Keratinocyte (primary cell): ENCODE data around the gene SERPINB1. TPM values are rescaled to one million over a fixed set of nuclear protein-coding genes. Genes with fewer than 3 reads are reported as not detected.
"Not testable (repeated sequence)": the region's sequence is repeated elsewhere in the genome, so short reads cannot be mapped to it uniquely, and the experiment has no call there.

ENCODE experiments used
- DNase-seq: peaks from one replicate; pipeline ENCODE4 v3.0.0-alpha.2; 2011; ENCODE audit warnings: low read depth, missing footprints, low spot score
- FAIRE-seq: peaks from 2 replicates; lab custom pipeline; 2011; peaks lifted over from hg19 to GRCh38; lab: Jason Lieb, UNC
- H2AFZ ChIP-seq: 2 replicates; pipeline ENCODE4 v1.6.0; 2012; ENCODE audit warnings: low read length, control low read depth, inconsistent platforms; ENCODE audit not compliant: control insufficient read depth
- H3K27ac ChIP-seq: 2 replicates; pipeline ENCODE4 v1.5.1; 2011; ENCODE audit warnings: low read length; ENCODE audit not compliant: control insufficient read depth, insufficient read depth
- H3K27me3 ChIP-seq: 3 replicates; pipeline ENCODE4 v1.6.0; 2011; ENCODE audit warnings: low read length; ENCODE audit not compliant: control insufficient read depth, insufficient read depth; ENCODE audit errors: extremely low read depth
- H3K36me3 ChIP-seq, 2 experiments: 2 replicates in 1 of 2; 3 replicates in 1 of 2; pipeline ENCODE4 v1.5.1; 2011; ENCODE audit warnings: low read length in 2 of 2, mild to moderate bottlenecking in 1 of 2; ENCODE audit not compliant: control insufficient read depth in 2 of 2, insufficient read depth in 2 of 2; ENCODE audit errors: extremely low read depth in 1 of 2
- H3K4me1 ChIP-seq: 3 replicates; pipeline ENCODE4 v1.5.1; 2011; ENCODE audit warnings: low read length; ENCODE audit not compliant: control insufficient read depth, insufficient read depth; ENCODE audit errors: extremely low read depth
- H3K4me2 ChIP-seq: 3 replicates; pipeline ENCODE4 v1.6.0; 2011; ENCODE audit warnings: low read depth, low read length; ENCODE audit not compliant: control insufficient read depth, insufficient read depth; ENCODE audit errors: extremely low read depth
- H3K4me3 ChIP-seq, 3 experiments: fragments of 200-600 bp in 1 of 3; sonication (generic) in 1 of 3; 2 replicates in 2 of 3; 3 replicates in 1 of 3; pipeline ENCODE4 v1.5.1; 2011 to 2016; ENCODE audit warnings: low read length in 3 of 3, mild to moderate bottlenecking in 3 of 3, control low read depth in 2 of 3, inconsistent platforms in 1 of 3, low read depth in 1 of 3, mixed read lengths in 1 of 3, mixed run types in 1 of 3, moderate library complexity in 1 of 3; ENCODE audit not compliant: control insufficient read depth in 2 of 3, insufficient read depth in 2 of 3; ENCODE audit errors: extremely low read depth in 1 of 3
- H3K79me2 ChIP-seq: 2 replicates; pipeline ENCODE4 v1.6.0; 2012; ENCODE audit warnings: low read length; ENCODE audit not compliant: control insufficient read depth, insufficient read depth
- H3K9ac ChIP-seq: 3 replicates; pipeline ENCODE4 v1.6.0; 2011; ENCODE audit warnings: low read length; ENCODE audit not compliant: control insufficient read depth, insufficient read depth; ENCODE audit errors: extremely low read depth
- H3K9me1 ChIP-seq: 3 replicates; pipeline ENCODE4 v1.6.0; 2011; ENCODE audit warnings: low read length; ENCODE audit not compliant: control insufficient read depth, insufficient read depth; ENCODE audit errors: extremely low read depth
- H3K9me3 ChIP-seq: 2 replicates; pipeline ENCODE4 v1.5.1; 2012; ENCODE audit warnings: low read depth, low read length; ENCODE audit not compliant: control insufficient read depth
- H4K20me1 ChIP-seq: 3 replicates; pipeline ENCODE4 v1.6.0; 2011; ENCODE audit warnings: low read length; ENCODE audit not compliant: control insufficient read depth, insufficient read depth; ENCODE audit errors: extremely low read depth
- CTCF ChIP-seq, 3 experiments: IDR thresholded peaks in 1 of 3; conservative IDR thresholded peaks in 1 of 3; optimal IDR thresholded peaks in 1 of 3; 2 replicates in 2 of 3; 3 replicates in 1 of 3; pipeline versions ENCODE3 to v1.5.1; 2011; ENCODE audit warnings: low read length in 3 of 3, mild to moderate bottlenecking in 3 of 3, moderate library complexity in 2 of 3, control low read depth in 1 of 3, inconsistent platforms in 1 of 3; ENCODE audit not compliant: insufficient read depth in 2 of 3; ENCODE audit errors: extremely low read depth in 1 of 3
- EZH2 ChIP-seq: IDR thresholded peaks from one replicate; pipeline ENCODE4 v1.6.1; 2012; ENCODE audit warnings: inconsistent platforms, mild to moderate bottlenecking, low read length, moderate library complexity
- dilution Hi-C: fragments of 300-500 bp; cut with MboI; formaldehyde crosslinking; loops from one replicate; pipeline ENCODE4 v1.7.0; 2020; ENCODE audit warnings: low sequenced_read_pairs; ENCODE audit not compliant: extremely low pct_ligation_motif_present
- polyA plus RNA-seq, 5 experiments: library from polyadenylated mRNA; depleted of rRNA in 3 of 5; stranded (reverse) in 3 of 5; stranded (forward) in 1 of 5; unstranded in 1 of 5; fragments of >200 nt; gene quantifications; 1 replicate in 1 of 5; 2 replicates in 3 of 5; 3 replicates in 1 of 5; pipeline versions ENCODE4 v1.2.1 to v1.2.3, GENCODE V29; 2011 to 2012; ENCODE audit warnings: missing spikeins in 2 of 5, low read depth in 1 of 5, low replicate concordance in 1 of 5

SERPINB1 gene
- polyA plus RNA-seq, 1 donor (not counting 4 experiments of a cell fraction or from before 2014, with no cell fraction given): 71.9 TPM

- no peaks in the 10 kb centered on the region for H4K20me1 ChIP-seq
- H2AFZ ChIP-seq: no peak overlapping the region
- FAIRE-seq (no peak), DNase-seq (no peak)
- H3K4me1 ChIP-seq: peaks cover 8% of the 10 kb centered on the region
- no peaks in the 10 kb centered on the region for H3K9me1 ChIP-seq
- H3K36me3 ChIP-seq: no peaks in the 10 kb centered on the region
- H3K9me3 ChIP-seq: no peaks in the 10 kb centered on the region
- H3K79me2 ChIP-seq: no peaks in the 10 kb centered on the region
- no peak overlapping the region for H3K4me2 ChIP-seq
- no peak overlapping the region for H3K4me3 ChIP-seq
- H3K27ac ChIP-seq: no peak overlapping the region
- no peaks in the 10 kb centered on the region for H3K27me3 ChIP-seq
- TF ChIP-seq EZH2 (no peak), CTCF (optimal IDR thresholded peaks at IDR 0.05 in 1 of 3, IDR thresholded peaks at IDR 0.05 in 1 of 3, conservative IDR thresholded peaks at IDR 0.05 in 1 of 3; ENCODE audit: extremely low read depth in 1 of 3, insufficient read depth in 2 of 3, low read length in 3 of 3) (no peak)
- no peak overlapping the region for H3K9ac ChIP-seq
- dilution Hi-C loops: no loop called here
Measured at GRCh38 chr6:2861060-2861821, 19.6 kb upstream of the SERPINB1 start.

GRCh38 chr6:2860706-2861059 lies 19.0 kb upstream of the SERPINB1 start:
- DNase-seq, H3K9me1 ChIP-seq, H3K4me3 ChIP-seq, FAIRE-seq, H3K9me3 ChIP-seq, H3K36me3 ChIP-seq, H4K20me1 ChIP-seq, H3K27ac ChIP-seq, H3K79me2 ChIP-seq, H3K4me2 ChIP-seq, H3K9ac ChIP-seq, H2AFZ ChIP-seq, dilution Hi-C loops, H3K4me1 ChIP-seq, H3K27me3 ChIP-seq: not testable (repeated sequence)

GRCh38 chr6:2859798-2860705 lies 18.4 kb upstream of the SERPINB1 start:
- dilution Hi-C loops, FAIRE-seq: not testable (repeated sequence)

More at GRCh38 chr6:2859798-2860705, 18.4 kb upstream of the SERPINB1 start:
- not testable (repeated sequence) for H3K27me3 ChIP-seq, H3K4me3 ChIP-seq, H3K79me2 ChIP-seq, H3K36me3 ChIP-seq, H2AFZ ChIP-seq, H3K9me3 ChIP-seq, H3K9ac ChIP-seq, H4K20me1 ChIP-seq, H3K4me2 ChIP-seq, H3K4me1 ChIP-seq, DNase-seq, H3K9me1 ChIP-seq, H3K27ac ChIP-seq
